Measurements from ENCODE around the gene MAP7D1. TPM values are rescaled to one million over a fixed set of nuclear protein-coding genes. Genes with fewer than 3 reads are reported as not detected.

The MAP7D1 gene
- total RNA-seq, 1 experiment from 2014 or later: 173 TPM

DNA sequence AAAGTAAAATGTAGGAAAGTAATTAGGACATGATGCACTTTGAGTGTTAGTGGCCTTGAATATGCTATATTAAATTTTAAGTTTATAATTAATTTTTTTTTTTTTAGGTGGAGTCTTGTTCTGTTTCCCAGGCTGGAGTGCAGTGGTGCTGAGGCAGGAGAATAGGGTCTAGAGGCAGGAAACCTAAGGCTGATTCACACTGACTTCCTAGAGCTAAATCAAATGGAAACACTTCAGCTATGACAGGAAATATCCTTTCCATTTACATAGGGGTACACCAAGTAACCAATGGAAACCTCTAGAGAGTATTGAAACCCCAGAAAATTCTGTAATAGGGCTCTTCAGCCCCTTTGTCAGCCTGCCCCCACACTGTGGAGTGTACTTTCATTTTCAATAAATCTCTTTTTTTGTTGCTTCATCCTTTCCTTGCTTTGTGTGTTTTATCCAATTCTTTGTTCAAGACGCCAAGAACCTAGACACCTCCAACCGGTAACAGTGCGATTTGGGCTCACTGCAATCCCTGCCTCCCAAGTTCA is 50.4 kb downstream of the MAP7D1 start:
- intact Hi-C loops (cut with micrococcal nuclease; ENCODE audit: unreplicated experiment): no loop called here
- DNase-seq: no peak
- H3F3A ChIP-seq (ENCODE audit: insufficient read depth, low read depth): peaks cover 14% of the 10 kb centered on the region; the same call in 1 of the 2 replicates
- H3K4me1 ChIP-seq (replicated peaks; ENCODE audit: insufficient read depth): peaks cover 18% of the 10 kb centered on the region
- no peak overlapping the region for H2AFZ ChIP-seq
- H3K27ac ChIP-seq: no peak overlapping the region
- no peak for TF ChIP-seq EZH2 (IDR thresholded peaks at IDR 0.05; ENCODE audit: low read depth)
- TF ChIP-seq, protein P1, sequence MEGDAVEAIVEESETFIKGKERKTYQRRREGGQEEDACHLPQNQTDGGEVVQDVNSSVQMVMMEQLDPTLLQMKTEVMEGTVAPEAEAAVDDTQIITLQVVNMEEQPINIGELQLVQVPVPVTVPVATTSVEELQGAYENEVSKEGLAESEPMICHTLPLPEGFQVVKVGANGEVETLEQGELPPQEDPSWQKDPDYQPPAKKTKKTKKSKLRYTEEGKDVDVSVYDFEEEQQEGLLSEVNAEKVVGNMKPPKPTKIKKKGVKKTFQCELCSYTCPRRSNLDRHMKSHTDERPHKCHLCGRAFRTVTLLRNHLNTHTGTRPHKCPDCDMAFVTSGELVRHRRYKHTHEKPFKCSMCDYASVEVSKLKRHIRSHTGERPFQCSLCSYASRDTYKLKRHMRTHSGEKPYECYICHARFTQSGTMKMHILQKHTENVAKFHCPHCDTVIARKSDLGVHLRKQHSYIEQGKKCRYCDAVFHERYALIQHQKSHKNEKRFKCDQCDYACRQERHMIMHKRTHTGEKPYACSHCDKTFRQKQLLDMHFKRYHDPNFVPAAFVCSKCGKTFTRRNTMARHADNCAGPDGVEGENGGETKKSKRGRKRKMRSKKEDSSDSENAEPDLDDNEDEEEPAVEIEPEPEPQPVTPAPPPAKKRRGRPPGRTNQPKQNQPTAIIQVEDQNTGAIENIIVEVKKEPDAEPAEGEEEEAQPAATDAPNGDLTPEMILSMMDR (conservative IDR thresholded peaks at IDR 0.05): no peak
- H3K9me3 ChIP-seq (ENCODE audit: insufficient read depth, low read depth): no peaks in the 10 kb centered on the region
- H3K36me3 ChIP-seq (ENCODE audit: low read depth): no peaks in the 10 kb centered on the region
- CTCF ChIA-PET: no interaction called here
- no peaks in the 10 kb centered on the region for H3K27me3 ChIP-seq (ENCODE audit: insufficient read depth, low read depth)
- POLR2A ChIA-PET (ENCODE audit: unreplicated experiment): no interaction called here
- H3K9me2 ChIP-seq (ENCODE audit: insufficient read depth): no peaks in the 10 kb centered on the region
- BruUV-seq (replicated peaks): no TSS peak
- H3K79me2 ChIP-seq (ENCODE audit: low read depth): no peaks in the 10 kb centered on the region
- H3K4me2 ChIP-seq: no peak overlapping the region
- no peak overlapping the region for H3K4me3 ChIP-seq
- H4K20me1 ChIP-seq (ENCODE audit: insufficient read depth): no peaks in the 10 kb centered on the region

DNA sequence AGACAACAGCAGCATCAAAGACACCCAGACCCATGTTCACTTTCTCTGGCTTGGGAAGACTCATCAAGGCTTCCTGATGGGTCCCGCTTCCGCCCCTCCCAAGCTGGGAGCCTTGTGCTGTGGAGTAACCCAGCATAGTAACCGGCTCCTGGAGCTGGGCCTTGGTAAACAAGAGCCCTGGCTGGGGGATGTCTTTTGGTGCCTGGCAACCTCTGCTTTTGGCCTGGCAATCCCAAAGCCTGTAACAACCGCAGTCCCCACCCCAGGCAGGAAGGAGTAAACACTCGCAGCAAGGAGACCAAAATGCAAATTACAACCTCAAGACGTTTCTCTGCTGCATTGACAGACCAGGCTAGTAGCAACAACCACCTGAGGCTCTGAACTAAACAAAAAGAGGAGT is 51.4 kb downstream of the MAP7D1 start:
- H3K4me3 ChIP-seq: no peak overlapping the region
- DNase-seq: no peak
- H2AFZ ChIP-seq: no peak overlapping the region

DNA sequence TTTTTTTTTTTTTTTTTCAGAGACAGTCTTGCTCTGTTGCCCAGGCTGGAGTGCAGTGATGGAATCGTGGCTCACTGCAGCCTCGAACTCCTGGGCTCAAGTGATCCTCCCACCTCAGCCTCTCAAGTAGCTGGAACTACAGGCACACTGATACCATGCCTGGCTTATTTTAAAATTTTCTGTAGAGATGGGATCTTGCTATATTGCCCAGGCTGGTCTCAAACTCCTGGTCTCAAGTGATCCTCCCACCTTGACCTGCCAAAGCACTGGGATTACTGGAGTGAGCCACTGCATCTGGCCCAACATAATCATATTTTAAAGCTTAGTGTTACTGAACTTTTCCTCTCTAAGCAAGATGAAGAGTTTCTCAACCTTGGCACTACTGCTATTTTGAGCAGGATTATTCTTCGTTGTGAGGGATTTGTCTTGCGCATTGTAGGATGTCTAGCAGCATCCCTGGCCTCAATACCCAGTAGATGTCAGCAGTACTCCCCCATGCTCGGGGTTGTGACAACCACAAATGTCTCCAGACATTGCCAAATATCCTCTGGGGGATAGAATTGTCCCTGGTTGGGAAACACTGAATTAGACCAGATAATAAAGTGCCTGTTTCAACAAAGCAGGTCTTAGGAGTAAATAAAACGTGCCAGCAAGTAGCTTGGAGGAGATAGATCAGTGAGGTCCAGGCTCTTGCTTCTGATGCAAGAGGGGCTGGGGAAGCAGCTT is 53.2 kb downstream of the MAP7D1 start:
- no peaks in the 10 kb centered on the region for H3K9me2 ChIP-seq (ENCODE audit: insufficient read depth)
- H3K36me3 ChIP-seq (ENCODE audit: low read depth): no peaks in the 10 kb centered on the region
- no peak for TF ChIP-seq EZH2 (IDR thresholded peaks at IDR 0.05; ENCODE audit: low read depth)
- TF ChIP-seq, protein P1 (conservative IDR thresholded peaks at IDR 0.05): no peak
- BruUV-seq (replicated peaks): no TSS peak
- CTCF ChIA-PET: interaction anchor here (0.5 kb wide), 1 partner anchor 38 kb away, joined by 5 read pairs; no protein-coding TSS in a partner anchor
- no peak overlapping the region for H3K27ac ChIP-seq
- POLR2A ChIA-PET (ENCODE audit: unreplicated experiment): no interaction called here
- intact Hi-C loops (cut with micrococcal nuclease; ENCODE audit: unreplicated experiment): no loop called here
- H3K27me3 ChIP-seq (ENCODE audit: insufficient read depth, low read depth): no peaks in the 10 kb centered on the region
- no peaks in the 10 kb centered on the region for H3K9me3 ChIP-seq (ENCODE audit: insufficient read depth, low read depth)
- H4K20me1 ChIP-seq (ENCODE audit: insufficient read depth): no peaks in the 10 kb centered on the region
- H3K4me2 ChIP-seq: no peak overlapping the region
- H2AFZ ChIP-seq: no peak overlapping the region
- H3K4me1 ChIP-seq (replicated peaks; ENCODE audit: insufficient read depth): peaks cover 12% of the 10 kb centered on the region
- H3F3A ChIP-seq (ENCODE audit: insufficient read depth, low read depth): no peaks in the 10 kb centered on the region; the same call in 1 of the 2 replicates
- no peak overlapping the region for H3K4me3 ChIP-seq
- DNase-seq: no peak
- no peaks in the 10 kb centered on the region for H3K79me2 ChIP-seq (ENCODE audit: low read depth)

More for the DNA sequence above, 51.4 kb downstream of the MAP7D1 start:
- no peaks in the 10 kb centered on the region for H4K20me1 ChIP-seq (ENCODE audit: insufficient read depth)
- no TSS peak for BruUV-seq (replicated peaks)
- no peaks in the 10 kb centered on the region for H3K9me3 ChIP-seq (ENCODE audit: insufficient read depth, low read depth)
- no peak overlapping the region for H3K4me2 ChIP-seq
- CTCF ChIA-PET: no interaction called here
- intact Hi-C loops (cut with micrococcal nuclease; ENCODE audit: unreplicated experiment): no loop called here
- peaks cover 18% of the 10 kb centered on the region for H3K4me1 ChIP-seq (replicated peaks; ENCODE audit: insufficient read depth)
- H3K9me2 ChIP-seq (ENCODE audit: insufficient read depth): no peaks in the 10 kb centered on the region
- peaks cover 11% of the 10 kb centered on the region; the same call in 1 of the 2 replicates for H3F3A ChIP-seq (ENCODE audit: insufficient read depth, low read depth)
- POLR2A ChIA-PET (ENCODE audit: unreplicated experiment): no interaction called here
- H3K79me2 ChIP-seq (ENCODE audit: low read depth): no peaks in the 10 kb centered on the region
- TF ChIP-seq, protein P1 (conservative IDR thresholded peaks at IDR 0.05): no peak
- TF ChIP-seq EZH2 (IDR thresholded peaks at IDR 0.05; ENCODE audit: low read depth): no peak
- H3K27ac ChIP-seq: no peak overlapping the region
- H3K36me3 ChIP-seq (ENCODE audit: low read depth): no peaks in the 10 kb centered on the region
- no peaks in the 10 kb centered on the region for H3K27me3 ChIP-seq (ENCODE audit: insufficient read depth, low read depth)

All from PC-9 (cell line).